HG02759 (cell line): ENCODE data around the gene STX10.

Source experiments
- ATAC-seq: cut with Tn5 transposase; IDR thresholded peaks from one replicate; pipeline ENCODE4 v1.9.1; 2021; ENCODE audit warnings: mild to moderate bottlenecking, moderate library complexity; ENCODE audit not compliant: unreplicated experiment

Gene STX10

DNA sequence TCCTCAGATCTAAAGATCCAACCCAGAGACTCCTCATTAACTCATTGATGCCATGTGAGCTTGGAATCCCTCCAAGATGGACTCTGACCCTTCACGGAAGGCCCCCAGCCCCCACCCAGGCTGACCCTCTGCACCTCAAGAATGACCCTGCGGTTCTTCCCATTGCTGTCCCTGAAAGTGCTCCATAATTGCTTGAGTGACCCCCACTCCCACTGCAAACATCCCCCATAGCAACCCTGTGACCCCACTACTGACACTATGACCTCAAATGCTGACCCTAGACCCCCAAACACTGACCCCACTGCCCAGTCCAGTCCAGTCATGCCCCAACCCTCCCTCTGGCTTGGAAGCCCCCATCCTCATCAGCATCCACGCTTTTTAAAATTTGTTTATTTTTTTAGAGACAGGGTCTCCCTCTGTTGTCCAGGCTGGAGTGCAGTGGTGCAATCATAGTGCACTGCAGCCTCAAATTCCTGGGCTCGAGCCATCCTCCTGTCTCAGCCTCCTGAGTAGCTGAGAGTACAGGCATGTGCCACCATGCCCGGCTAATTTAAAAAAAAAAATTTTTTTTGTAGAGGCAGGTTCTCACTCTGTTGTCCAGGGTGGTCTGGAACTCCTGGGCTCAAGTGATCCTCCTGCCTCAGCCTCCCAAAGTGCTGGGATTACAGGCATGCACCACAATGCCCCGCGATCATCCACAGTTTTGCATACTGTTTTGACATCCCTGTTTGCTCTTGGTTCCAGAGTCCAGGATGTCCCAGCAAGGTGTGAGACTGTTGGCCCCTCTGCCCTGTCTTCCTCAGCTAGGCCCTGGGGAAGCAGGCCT is 48.4 kb downstream of the STX10 start:
- no peak for ATAC-seq

DNA sequence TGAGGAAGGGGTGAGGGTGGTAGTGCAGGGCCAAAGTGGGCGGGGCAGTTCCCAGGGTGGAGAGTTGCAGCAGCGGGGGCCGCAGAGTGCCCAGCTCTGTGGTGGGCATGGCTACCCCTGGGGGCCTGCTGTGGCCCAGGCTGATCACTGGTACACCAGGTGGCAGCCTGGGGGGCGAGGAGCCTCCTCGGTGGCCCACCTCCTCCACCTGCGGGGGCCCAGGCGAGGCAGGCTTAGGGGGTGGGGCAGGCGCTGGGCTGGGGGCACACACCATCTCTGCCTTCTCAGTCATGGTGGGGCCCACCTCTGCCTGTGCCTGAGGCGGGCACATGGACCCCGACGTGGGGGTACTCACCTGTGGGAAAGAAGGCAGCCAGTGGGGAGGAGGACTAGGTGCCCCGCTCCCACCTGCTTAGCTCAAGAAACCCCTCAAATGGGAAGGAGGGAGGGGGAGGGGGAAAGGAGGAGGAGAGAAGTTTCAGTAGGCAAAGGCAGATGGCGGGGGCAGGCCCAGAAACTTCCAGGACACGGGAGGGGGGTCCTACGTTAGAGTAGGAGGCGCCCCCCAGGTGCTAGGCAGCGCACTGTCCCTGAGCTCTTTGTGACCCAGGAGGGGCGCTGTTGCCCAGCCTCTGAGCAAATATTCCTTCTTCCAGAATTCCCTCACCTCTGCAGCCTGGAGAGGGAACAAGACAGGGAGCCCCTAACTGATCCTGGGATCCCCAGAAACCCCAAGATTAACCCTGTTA is 49.2 kb downstream of the STX10 start:
- no peak for ATAC-seq

DNA sequence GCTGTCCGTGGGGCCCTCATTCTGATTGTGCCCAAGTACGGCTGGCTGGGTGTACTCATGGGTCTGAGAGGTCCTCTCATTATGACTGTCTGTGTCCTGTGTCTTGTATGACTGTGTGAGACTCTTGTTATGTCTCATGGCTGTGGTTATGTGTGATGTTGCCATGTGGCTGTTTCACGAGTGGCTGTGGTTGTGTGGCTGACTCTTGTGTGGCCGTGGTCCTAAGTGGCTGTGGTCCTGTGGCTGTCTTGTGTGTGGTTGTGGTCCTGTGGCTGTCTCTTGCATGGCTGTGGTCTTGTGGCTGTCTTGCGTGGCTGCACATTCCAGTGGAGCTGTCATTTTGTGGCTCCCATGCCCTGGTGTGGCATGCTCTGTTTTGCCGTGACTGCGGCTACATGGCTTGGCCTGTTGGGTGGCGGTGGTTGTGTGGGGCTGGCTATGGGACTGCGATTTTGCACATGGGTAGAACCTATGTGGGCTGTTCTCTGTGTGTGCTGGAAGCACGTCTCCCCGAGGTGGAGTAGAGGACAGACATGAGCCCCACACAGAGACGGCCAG is 50.1 kb downstream of the STX10 start:
- no peak for ATAC-seq

DNA sequence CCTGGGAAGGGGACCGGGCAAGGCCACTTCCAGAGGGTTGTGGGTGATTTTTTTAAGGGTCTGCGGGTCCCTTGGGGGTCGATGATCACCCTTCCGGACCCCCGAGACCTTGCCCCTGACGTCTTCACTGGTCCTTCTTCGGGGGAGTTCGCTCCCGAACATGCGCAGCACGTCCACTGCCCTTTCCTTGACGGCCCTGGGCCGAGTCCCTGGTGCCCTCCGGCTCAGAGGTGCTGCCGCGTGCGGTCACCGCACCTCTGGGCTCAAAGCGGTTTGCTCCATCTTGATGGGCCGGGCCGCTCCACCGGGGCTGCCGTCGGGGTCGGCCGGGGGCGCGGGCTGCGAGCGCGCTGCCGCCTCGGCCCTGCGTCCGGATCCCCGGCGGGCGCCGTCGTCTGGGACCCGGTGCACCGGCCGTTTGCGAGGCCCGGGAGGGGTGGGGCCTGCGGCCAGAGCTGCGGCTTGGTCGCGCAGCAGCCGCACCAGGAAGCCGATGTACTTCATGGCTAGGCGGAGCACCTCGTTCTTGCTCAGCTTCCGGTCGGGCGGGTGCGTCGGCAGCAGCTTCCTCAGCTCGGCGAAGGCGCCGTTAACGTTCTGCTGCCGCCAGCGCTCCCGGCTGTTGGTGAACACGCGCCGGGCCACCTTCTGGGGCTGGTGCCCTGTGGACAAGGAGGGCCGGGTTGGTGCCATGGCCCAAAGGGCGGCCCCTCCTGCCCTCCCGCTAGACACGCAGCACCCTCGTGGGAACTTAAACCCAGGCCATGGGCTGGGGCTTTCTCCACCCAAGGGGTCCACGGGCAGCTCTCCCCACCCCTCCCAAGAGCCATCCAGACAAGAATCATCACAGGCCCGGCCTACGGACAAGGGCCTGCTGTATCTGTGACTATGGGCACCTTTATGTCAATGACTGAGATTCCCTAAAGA is 50.8 kb downstream of the STX10 start:
- ATAC-seq, result no peak

DNA sequence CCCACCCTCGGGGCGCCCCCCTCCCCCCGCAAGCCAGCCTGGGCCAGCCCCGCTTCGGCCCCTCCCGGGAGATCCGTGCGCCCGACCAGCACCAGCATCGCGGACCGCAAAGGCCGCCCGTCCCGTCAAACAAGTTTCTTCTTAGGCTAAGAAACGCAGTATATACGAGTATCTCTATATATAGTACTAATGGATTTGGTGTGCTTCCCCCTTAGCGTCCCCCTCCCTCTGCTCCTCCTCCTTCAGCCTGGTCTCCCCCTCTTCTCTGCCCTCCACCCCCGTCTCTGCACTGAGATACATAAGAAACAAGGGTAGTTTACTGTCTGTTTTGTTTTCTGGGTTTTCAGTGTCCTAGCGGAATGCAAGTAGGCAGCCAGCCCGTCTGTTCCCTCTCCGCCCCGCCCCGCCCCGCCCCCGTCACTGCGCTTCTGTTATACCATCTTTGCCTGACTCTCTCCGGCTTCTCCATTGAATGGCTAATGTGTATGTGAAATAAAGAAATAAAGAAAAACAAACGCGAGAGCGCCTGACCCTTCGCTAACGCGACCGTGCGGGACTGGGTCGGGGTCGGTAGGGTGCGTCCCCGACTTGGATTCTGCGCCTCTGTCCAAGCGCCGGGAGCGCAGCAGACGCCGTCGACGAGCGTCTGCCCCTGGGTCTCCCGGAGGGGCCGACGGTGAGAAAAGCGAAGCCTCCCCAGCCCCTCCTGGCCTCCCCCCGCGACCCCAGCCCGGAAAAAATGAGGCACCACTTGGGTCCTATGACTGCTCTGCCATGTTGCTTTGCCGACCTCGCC is 51.7 kb downstream of the STX10 start:
- ATAC-seq, result no peak

DNA sequence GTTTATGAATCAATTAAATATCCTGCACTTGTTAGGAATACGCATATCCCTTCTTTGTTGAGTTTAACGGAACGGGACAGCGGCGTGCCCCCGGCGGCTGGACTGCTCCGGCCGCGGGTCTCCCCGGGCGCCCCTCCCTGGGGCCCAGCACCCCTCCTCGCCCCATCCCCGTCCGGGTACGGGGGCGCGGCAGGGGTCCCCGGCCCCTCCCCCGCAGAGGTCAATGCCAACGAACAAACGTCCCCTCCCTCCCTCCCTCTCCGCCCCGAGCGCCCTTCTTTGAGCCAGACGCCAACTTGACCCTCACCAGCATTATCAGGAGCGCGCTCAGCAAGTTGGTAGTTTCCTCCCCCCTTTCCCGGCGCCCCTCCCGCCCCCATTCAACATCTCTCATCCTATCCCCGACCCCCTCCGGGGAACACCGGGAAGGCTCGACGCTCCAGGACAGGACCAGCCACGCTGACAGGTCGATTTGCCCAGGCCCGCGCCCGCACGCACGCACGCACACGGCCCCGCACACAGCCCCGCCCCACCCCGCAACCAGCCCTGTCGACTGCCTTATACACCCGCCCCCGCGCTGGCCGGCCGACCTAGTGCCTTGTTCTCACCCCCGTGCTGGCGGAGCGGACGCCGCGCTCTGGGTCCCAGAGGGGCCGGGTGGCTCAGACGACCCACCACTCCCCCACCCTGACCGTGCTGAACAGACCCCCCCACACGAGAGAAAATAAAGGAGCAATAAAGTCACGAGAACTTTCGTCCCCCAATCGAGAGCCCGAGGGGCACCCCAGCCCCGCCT is 52.5 kb downstream of the STX10 start:
- ATAC-seq, result no peak

DNA sequence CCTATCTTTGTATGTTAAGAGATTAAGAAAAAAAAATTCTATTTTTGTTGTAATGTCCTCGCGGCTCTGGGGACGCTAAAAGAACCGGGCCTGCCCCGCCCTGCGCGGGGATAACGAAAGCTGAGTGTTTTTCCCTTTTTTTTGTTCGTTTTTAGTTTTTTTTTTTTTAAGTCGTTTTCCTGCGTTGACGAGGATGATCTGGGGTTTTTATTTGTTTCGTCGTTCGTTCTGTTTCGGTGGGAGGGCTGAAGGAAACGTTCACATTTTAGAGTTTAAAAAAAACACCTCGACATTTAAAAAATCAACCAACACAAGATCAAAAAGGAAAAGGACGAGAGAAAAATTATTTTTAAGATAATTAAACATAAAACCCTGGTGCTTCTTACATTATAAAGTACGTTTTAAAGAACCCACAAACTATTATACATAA is 53.1 kb downstream of the STX10 start:
- no peak for ATAC-seq

DNA sequence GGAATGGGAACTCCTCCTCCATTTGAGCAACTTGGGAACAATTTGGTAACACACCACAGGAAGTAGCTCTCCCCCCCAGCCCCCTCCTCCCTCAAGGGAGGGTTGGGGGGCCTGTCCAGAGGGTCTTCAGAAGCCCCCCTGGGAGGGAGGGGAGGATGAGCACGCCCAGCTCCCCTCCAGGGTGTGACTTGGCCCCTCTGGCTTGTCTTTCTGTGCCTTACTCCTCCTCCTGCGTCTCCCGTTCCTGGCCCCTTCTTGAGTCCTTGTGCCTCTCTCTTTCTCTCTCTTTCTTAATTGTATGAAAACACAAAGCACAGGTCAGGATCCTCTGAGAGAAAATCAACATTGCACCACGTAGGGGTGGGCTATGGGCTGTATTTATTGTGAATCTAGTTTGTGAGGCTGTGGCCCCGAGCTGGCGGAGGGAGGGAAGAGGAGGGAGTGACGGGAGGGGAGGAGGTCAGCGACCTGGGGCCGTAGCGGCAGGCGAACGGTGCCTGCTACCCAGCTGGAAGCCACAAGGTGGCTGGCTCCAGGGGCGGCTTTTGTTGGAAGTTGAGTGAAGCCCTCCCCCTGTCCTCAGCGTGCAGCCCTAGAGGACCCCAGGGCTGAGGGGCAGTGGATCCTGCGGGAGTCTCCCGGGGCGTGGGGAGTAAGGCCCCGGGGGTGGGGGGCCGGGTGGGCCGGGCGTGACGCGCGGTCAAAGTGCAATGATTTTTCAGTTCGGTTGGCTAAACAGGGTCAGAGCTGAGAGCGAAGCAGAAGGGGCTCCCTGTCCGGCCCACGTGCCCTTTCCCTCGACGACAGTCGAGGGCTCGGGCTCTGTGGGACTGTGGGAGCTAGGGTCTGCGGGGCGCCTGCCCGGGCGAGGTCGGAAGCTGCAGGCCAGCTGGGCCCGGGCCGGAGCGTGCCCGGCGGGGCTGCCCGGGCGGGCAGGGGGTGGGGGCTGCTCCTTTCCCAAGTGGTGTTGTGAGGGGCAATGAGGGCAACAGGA is 53.9 kb downstream of the STX10 start:
- ATAC-seq, result no peak

DNA sequence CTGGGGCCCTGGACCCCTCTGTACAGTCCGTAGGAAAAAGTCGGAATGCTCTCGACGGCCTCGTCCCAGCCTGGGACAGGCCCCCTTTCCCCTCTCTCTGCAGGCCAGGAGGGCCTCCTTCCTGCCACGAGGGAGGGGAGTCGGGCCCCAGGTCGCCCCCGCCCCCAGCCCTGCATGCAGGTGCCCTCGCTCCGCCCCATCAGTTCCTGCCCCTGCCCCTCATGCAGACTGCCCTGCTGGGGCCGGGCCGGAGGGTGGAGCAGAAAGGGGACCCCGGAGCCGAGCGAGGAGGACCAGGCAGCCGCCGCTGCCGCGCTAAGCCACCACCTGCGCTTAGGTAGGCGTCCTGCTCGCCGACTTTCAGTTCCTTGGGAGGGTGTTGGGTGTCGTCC is 54.8 kb downstream of the STX10 start:
- ATAC-seq, result no peak

DNA sequence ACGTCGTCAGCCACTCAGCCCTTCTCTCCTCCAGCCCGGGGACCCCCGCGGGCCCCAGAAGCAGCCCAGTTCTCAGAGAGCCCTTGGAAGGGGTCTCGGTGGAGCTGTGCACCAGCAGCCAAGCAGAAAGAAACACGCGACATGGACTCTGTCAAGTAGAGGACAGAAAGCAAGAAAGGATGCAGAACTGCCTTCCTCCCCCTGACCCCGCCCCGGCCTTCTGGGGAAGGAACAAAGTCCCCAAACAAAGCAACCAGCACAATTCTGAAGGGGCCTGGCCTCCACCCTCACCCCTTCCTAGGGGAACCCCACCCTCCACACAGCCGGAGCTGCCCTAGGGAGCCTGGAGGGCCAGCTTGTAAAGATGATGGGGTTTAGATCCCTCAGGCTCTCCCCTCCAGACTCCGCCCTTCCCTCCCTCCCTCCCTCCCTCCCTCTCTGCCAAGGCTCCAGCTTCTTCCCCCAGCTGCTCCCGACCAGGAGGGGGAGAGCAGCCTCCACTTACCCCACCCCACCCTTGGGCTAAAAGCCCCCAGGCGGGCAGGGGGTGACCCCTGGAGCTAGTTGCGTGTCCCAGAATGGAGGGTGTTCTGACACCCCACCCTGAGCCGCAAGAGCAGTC is 55.3 kb downstream of the STX10 start:
- no peak for ATAC-seq

DNA sequence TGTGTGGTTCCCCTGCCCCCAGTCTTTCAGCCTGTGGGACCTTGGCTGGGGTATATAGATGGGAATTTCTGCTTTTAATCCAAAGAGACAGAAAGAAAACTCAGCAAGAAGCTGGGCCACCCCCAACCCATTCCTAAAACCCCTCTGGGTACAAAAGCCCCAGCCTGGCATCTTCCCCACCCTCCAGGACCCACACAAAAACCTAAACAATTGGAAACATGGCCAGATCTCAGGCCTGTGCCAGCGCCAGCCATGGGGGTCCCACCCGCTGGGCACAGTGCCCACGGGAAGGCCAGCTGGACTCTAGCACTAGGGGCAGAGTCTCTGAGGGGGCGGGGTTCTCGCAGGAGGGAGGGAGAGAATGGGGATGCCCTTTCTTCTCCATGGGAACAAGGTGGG is 56.1 kb downstream of the STX10 start:
- ATAC-seq, result no peak
